KBM-7 (cell line): Measurements from ENCODE around the gene MICAL1.

Source experiments
- DNase-seq: peaks from one replicate; pipeline ENCODE4 v3.0.0-alpha.2; 2015
- in situ Hi-C: fragments of 300-500 bp; cut with MboI; formaldehyde crosslinking; loops from 2 replicates; pipeline ENCODE4 v1.14.3; 2020; ENCODE audit warnings: low sequenced_read_pairs, low pct_unique_long_range_greater_than_20kb, mixed read lengths

Gene MICAL1

DNA sequence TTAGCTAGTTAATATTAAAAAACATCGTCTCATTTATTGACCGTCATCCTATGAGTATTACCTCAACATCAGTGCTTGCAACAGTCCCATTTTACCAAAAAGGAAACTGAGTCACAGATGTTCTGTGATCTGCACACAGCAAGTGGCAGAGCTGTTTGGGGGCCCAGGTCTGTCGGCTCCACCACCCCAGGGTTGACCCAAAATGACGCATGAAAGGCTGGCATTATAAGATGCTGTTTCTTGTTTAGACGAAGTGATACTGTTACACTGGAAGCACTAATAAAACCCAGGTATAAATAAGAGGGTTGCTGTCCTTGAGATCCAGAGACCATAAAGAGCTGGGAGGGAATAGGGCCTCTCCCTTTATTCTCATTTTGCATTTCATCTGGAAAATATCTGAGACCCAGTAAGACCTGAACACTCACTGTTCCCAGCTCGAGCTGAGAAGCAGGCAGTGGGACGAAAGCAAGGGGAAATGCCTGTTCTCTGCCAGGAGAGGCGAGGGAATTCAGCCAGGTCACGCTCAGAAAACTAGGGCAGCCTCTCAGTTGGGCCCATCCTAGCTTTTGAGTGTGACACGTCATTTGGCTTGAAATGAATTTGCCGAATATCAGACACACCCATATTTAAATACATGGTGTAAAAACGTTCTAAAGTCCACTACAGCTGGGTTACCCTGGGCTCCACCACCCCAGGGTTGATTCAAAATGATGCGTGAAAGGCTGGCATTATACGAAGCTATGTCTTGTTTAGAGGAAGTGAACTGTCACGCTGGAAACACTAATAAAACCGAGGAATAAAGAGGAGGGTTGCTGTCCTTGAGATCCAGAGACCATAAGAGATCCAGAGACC is 1.4 kb upstream of the MICAL1 start:
- in situ Hi-C loops = no loop called here
- no peak for DNase-seq

DNA sequence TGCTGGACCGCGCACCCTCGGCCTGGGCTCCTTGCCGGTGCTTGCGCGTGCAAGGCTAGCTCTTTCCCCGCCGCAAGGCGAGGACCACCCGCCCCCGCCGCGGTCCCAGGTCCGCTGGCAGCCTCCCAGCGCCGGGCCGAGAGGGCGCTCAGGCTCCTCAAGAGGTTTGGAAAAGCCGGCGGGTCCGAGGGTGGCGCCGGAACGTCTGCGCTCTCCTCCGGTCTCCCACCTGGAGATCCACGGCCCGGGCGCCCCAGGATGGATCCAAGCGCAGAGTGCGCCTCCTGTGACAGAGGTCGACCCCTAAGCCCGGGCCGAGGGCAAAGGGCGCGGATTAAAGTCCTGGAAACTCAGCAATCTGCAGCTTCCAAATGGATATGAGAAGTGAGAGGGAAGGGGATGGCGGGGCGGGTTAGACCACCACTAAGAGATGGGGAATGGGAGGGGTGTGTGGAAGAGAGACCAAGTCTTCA is 575 bp upstream of the MICAL1 start:
- DNase-seq = no peak
- in situ Hi-C loops = no loop called here

DNA sequence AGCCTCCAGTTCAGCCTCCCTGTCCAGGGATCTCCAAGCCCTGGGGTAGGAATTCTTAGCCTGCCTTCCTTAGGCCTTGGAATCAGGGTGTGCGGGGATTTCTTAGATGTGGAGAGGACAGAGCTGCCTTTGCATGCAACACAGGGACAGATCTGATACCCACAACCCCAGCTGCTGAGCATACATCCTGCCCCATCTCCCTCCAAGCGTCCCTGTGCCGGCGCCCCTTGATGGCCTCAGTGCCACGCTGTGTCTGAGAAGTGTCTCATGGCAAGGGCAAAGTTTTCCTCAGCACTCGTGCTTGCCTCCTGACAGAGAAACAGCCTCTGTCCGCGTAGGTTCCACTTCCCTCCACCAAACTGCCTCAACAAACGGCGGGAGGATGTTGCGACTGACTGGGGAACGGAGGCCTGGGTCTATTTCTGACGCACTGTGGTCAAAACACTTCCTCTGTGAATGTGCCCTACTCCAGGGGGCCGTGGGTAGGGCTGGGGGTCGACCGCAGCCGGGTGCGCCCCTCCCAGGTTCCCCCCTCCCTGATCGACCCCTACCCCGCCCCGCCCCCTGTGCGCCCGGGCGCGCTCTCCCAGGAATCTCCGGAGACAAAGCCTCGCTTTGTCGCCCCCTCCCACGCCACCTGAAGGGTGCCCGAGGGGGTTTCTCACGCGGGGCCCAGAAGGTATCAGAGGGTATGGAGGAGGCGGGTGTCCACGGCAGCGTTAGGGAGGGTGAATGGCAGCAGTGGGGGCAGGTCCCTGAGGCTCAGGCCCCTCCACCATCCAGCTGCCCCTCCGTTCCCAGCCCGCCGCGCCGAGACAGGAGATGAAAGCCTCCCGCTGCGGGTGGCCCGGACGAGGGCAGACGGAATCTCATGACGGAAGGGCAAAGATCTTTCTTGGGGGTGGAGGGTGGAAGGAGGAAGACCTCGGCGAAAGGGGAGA is 806 bp downstream of the MICAL1 start:
- peak; percentile 71 for DNase-seq
- in situ Hi-C loops = no loop called here

DNA sequence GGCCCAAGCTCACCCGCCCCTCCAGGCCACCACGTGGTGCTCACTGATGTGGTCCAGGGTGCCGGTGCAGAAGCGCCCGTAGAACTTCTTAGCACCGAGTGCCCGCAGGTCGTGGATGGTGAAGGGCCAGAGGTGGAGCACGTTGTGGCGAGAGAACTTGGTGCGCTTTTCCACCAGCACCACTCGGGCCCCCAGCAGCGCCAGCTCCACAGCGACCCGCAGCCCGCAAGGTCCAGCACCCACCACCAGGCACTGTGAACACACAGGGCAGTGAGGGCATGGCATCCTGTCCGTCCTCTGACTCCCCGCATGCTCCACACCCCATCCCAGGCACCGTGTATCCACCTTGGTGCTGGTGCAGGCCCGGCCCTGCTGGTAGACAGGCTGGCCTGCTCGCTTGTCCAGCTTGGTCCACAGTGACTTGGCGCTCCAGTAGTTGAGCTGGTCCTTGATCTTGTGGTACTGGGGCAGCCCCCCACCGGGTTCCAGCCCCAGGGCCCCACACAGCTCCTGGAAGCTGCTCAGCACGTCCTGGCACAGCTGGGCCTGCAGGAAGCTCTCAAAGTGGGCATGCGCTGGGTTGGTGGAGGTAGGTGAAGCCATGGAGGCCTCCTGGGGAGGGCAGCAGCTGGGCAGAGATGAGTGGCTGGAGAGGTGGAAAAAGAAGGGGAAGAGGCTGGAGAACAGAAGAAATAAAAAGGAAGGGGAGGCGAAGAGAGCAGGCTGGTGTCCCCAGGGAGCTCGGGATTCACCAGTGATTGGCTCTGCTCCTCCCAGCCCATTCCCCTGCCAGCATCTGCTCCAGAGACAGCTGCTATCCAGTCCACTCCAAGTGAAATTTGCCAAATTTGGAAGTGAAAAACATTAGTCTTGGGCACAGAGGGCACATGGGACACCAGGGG is 1.7 kb downstream of the MICAL1 start:
- no peak for DNase-seq
- in situ Hi-C loops = no loop called here

DNA sequence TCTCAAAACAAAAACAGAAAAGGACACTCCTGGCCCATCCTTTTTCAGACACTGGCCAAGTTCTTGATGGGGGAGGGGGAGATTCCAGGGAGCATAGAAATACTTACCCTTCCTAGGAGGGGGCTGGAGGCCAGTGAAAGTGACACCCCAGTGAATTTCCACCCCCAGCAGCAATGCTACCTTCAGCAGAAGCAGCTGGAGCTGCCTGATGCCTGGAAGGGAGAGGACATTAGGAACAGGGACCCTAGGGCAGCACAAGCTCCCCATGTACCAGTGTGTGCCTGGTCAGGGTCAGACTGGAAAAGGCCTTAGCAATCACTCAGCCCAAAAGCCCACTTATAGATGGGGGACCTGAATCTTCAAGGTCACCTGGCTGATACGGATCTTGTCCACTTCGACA is 2.4 kb downstream of the MICAL1 start:
- in situ Hi-C loops = no loop called here
- DNase-seq = no peak

DNA sequence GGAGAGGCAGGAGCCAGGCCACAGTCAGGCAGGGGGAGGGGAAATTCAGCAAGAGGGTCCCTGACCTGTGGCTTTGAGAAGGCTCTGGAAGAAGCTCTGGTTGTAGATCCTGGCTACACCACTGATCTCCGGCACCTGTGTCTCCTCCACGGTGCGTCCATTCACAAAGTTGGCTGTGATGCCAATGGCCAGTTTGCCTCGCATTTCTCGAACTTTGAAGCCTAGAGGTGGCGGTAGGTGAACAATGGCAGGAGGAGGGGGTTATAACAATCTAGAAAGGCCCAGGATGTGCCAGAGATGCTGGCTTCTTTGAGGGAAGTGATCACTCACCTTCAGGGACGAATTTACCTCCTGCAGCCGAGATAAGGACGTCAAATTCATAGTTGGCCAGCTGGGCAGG is 3.4 kb downstream of the MICAL1 start:
- in situ Hi-C loops = no loop called here
- DNase-seq = no peak

DNA sequence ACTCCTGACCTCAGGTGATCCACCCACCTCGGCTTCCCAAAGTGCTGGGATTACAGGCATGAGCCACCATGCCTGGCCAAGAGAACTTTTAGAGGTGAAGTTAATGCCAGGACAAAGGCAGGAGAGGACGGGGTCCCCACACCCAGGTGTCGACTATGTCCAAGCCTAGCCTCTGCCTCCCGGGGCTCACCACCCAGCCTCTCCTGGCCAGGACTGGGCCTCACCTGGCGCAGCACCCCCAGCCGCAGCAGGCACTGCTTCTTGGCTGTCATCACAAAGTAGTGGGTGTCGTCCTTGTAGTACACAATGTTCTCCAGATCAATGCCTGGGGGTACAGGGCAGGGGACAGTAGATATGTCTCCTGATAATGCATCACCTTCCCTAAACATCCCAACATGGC is 4.2 kb downstream of the MICAL1 start:
- in situ Hi-C loops = no loop called here
- DNase-seq = no peak

DNA sequence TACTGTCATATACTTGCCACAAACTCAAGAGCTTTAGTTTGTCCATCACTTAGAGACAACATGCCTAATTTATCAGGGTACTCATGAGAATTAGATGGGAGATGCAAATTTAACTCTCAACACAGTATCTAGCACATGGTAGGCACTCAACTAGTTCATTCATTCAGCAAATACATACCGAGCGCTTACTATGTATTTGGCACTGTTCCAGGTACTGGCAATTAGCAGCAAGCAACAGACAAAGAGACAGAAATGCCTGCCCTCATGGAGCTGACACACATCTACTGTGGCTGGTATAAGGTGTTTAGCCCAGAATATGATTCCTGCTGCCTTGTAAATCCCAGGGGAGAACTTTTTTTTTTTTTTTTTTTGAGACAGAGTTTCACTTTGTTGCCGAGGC is 4.8 kb downstream of the MICAL1 start:
- DNase-seq = no peak
- in situ Hi-C loops = no loop called here

DNA sequence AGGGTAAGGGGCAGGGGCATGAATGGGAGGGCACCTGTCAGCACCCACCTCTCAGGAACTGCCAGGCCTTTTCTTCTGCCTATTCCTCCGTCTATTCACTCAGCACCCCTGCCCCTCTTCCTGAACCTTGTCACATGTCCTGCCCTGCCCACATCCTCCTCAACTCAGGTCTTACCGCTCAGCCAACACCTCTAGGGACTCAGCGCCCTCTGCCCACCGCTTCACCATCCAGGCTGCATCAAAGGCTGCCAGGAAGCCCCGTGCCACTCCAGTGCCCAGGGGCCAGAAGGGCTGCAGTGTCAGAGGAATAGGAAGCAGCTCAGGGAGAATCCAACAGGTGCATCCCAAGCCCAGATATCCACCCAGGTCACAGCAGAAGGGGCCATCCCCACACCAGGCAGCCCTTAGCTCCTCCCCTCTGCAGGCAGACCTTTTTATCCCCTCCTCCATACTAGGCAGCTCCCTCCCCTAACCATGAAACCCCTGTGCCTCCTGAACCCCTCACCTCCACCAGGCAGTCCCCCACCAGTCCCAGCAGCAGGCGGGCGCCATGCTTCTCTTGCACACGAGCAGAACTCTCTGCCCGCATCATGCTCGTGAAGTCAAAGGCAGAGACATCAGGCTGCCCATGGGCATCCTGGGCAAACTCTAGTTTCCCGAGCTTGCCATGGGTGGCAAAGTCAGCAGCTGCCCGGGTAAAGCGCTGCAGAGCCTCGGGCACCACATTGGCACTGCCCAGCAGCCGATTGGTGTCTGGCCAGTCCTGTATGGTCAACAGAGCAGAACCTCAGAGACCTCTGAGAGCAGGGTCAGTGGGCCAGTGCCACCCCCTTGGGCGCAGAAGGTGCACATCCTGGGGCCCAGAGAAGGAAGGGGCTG is 5.5 kb downstream of the MICAL1 start:
- no peak for DNase-seq
- in situ Hi-C loops = no loop called here

DNA sequence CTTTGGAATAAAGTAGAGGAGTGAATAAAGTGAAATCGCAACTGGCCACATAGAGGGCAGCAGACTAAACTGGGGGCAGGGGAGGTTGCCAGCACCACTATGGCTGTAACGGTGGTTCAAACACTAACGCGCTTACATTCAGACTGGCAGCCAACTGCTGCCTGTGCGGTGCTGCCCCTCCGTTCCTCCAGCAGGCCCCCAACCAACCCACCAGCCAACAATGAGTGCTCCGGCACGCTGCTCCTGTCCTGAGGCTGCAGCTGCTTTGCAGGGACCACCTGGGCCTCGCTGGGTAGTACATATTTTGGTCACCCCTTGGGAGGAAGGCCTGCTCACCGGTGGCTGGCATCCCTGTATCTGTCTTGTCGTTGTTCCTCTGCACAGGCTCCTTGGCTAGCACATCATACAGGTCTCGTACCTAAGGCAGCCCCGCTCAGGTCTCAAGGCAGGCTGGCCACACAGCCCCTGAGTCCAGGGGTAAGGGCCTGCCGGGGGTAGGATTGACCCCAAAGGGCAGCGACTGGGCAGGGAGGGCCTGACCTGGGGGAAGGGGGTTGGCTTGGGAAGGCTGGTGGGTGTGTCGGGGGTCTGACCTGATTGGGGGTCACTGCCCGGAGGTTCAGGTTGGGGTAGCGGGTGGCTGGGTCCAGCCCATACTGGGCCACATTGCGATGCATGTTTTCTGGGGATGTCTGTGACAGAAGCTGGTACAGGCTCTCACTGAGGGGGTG is 6.3 kb downstream of the MICAL1 start:
- in situ Hi-C loops = no loop called here
- no peak for DNase-seq

DNA sequence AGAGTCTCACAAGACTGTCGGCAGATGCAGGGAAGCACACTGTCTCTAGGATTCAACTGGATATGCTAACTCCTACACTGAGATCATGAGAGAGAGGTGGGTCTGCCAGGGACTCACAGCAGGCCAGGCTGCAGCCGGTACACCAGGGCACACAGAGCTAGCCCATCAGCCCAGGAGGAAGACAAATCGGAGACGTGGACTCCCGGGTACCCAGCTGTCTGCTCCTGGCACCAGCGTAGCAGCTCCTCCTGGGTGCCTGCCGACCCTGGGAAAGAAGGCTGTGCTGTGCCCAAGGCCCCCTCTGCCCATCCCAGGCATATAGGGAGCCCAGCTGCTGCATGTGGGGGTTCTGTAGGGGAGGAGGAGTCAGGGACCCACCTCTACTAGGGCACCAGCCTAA is 7.0 kb downstream of the MICAL1 start:
- in situ Hi-C loops = no loop called here
- DNase-seq = no peak

DNA sequence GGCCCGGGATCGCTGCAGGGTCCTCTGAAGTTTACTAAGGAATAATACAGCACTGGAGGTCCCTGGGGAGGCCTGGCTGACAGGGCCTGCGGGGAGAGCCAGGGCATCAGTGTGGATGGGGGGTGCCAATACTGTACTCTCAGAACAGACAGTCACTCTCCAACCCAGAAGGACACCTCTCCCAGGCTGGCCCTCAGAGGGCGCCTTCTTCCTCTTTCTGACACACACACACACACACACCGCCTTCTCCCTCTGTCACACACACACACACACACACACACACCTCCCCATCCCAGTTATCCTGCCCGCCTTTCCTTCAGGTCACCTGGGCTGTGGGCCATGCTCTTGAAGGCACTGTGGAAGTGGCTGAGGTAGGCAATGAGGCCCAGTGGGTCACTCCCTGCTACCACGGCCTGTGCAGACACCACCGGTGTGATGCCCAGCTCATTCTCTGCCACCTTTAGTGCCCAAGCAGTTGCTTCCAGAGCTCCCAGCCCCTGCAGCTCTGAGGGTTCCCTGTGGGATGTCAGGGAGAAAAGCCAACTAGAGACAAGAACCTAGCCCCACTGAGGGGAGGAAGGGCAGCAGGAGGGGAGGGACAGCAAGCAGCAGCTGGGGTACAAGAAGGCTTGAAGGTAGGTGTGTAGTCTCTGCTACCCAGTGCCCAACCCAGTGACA is 7.6 kb downstream of the MICAL1 start:
- in situ Hi-C loops = no loop called here
- peak; percentile 50 for DNase-seq

DNA sequence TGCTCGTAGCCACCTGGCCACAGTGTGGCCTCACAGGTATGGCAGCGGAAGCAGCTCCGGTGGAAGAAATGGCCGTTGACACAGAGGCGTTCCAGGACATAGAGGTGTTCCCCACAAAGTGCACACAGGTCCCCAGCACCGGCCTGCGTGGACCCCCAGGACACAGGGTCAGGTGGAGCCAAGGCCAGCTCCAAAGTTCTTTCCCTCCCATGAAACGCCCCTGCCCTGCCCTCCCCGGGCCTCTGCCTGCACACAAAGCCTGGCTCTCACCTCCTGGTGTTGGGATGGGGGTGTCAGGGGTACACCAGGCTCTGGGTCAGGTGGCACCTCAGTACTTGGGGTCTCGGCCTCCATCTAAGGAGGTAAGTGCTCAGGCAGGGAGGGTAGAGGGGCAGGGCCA is 8.5 kb downstream of the MICAL1 start:
- in situ Hi-C loops = no loop called here
- no peak for DNase-seq

DNA sequence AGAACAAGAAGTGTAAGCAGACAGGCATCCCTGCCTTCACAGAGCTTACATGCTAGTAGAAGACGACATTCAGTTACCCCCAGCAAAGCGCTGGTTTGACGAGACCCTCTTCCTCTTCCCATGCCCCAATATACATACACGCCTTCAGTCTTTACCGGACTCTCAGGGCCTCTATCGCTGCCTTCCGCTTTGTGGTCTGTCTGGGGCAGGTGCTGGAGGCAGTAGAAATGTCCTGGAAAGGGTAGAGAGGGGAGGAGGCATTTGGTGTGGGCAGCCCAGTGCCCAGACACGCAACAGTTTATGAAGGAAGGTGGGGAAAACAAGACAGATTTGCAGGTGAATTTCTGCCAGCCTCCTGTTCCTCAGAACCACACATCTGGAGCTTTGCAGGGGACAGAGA is 9.0 kb downstream of the MICAL1 start:
- DNase-seq = no peak
- in situ Hi-C loops = no loop called here

DNA sequence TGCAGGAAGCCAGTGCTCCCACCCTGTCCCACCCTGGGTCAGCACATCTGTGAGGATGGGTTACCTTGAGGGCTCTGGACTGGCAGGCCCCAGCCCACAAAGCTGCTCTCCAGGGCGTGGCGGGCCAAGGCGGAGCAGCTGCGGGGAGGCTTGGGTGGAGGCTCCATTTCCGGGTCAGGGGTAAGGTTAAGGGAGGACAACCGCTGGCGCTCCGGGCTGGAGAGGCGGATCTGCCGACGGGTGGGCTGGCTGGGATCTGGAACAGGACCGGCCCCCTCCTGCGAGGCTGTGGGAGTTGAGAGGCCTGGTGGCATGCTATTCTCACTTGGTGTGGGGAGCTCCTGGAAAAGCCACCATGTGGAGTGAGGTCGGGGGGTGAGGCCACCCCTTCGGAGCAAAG is 9.5 kb downstream of the MICAL1 start:
- in situ Hi-C loops = no loop called here
- no peak for DNase-seq

DNA sequence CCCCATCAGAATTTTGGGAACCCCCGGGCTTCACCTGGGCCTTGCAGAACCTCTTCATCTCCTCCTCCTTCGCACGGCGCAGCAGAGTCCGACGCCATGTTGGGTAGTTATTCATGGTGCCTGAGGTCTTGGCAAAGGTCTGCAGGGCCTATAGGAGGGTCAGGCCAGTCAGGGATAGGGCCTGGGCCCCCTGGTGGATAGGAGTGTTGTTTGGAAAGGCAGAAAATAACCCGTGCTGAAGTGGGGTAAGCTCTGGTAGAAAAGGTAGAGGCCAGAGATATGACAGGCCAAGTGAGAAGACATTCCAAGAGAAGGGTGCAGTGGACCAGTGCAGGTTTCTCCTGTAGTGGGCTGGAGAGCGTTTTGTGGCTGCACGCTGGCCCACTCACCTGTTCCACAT is 10.2 kb downstream of the MICAL1 start:
- DNase-seq = no peak
- in situ Hi-C loops = no loop called here

DNA sequence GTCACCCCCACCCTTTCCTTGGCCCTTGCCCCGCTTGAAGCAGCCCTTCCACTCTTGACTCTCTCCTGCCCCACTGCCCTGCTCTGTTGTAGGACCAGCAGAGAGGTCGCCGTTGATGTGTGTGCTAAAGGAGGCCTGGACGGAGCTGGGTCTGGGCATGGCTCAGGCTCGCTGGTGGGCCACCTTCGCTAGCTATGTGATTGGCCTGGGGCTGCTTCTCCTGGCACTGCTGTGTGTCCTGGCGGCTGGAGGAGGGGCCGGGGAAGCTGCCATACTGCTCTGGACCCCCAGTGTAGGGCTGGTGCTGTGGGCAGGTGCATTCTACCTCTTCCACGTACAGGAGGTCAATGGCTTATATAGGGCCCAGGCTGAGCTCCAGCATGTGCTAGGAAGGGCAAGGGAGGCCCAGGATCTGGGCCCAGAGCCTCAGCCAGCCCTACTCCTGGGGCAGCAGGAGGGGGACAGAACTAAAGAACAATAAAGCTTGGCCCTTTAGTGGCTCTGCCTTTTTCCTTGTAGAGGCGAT is 12.1 kb downstream of the MICAL1 start:
- in situ Hi-C loops = no loop called here
- DNase-seq = no peak
